Measurements from ENCODE around the gene CST5. TPM values are rescaled to one million over a fixed set of nuclear protein-coding genes. Genes with fewer than 3 reads are reported as not detected.
"Not testable (repeated sequence)": the region's sequence is repeated elsewhere in the genome, so short reads cannot be mapped to it uniquely, and the experiment has no call there.

The CST5 gene
- total RNA-seq, 2 experiments from 2014 or later = not detected

DNA sequence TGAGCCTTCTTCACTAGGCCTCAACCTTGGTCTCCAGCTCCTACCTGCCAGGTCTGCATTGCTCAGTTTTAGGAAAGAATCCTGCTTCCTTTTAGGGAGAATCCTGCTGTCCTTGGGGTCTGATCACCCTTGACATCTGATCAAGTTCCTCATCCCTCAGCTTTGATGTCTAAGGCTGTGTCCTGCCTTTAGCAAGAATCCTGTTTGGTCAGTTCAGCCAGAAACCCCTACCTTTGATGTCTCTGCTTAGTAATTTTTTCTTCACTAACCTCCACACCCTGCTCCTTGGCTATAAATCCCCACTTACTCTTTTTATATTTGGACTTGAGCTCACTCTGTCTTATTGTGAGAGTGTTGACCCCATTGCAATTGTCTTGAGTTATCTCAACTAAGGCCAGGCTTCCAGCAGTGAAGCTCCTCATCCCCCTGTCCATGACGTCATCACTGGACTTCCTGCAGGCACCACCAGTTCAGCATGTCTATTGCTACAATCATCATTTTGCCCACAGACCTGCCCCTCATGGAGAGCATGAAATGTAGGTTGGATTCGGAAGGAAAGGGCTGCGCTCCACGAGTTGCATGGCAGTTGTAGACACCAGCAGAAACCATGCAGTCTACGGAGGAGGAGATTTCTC lies 4.7 kb upstream of the CST5 start:
- no peak for DNase-seq
- intact Hi-C loops (cut with micrococcal nuclease) = no loop called here
- Mint-ChIP-seq H3K27ac (no peak overlapping the region), H3K4me1 (ENCODE audit: low read depth) (no peaks in the 10 kb centered on the region), H3K4me3 (no peak overlapping the region), H3K9me3 (no peaks in the 10 kb centered on the region), H3K36me3 (no peaks in the 10 kb centered on the region), H3K27me3 (no peaks in the 10 kb centered on the region)
- POLR2A ChIA-PET = no interaction called here
- CTCF ChIA-PET = no interaction called here

GRCh38 chr20:23881371-23881770 lies 1.8 kb upstream of the CST5 start:
- H3K4me3 Mint-ChIP-seq = no peak overlapping the region
- POLR2A ChIA-PET = no interaction called here
- CTCF ChIA-PET = no interaction called here
- no peaks in the 10 kb centered on the region for H3K9me3 Mint-ChIP-seq
- intact Hi-C loops (cut with micrococcal nuclease) = no loop called here
- DNase-seq = no peak
- no peaks in the 10 kb centered on the region for H3K27me3 Mint-ChIP-seq
- H3K36me3 Mint-ChIP-seq = no peaks in the 10 kb centered on the region
- H3K27ac Mint-ChIP-seq = no peak overlapping the region
- no peaks in the 10 kb centered on the region for H3K4me1 Mint-ChIP-seq (ENCODE audit: low read depth)

GRCh38 chr20:23880417-23880816 lies 869 bp upstream of the CST5 start:
- intact Hi-C loops (cut with micrococcal nuclease) = no loop called here
- ChIA-PET POLR2A (no interaction called here), CTCF (no interaction called here)
- H3K4me1 Mint-ChIP-seq (ENCODE audit: low read depth) = no peaks in the 10 kb centered on the region
- no peak overlapping the region for H3K4me3 Mint-ChIP-seq
- H3K9me3 Mint-ChIP-seq = no peaks in the 10 kb centered on the region
- H3K27ac Mint-ChIP-seq = no peak overlapping the region
- no peaks in the 10 kb centered on the region for H3K36me3 Mint-ChIP-seq
- DNase-seq = no peak
- no peaks in the 10 kb centered on the region for H3K27me3 Mint-ChIP-seq

DNA sequence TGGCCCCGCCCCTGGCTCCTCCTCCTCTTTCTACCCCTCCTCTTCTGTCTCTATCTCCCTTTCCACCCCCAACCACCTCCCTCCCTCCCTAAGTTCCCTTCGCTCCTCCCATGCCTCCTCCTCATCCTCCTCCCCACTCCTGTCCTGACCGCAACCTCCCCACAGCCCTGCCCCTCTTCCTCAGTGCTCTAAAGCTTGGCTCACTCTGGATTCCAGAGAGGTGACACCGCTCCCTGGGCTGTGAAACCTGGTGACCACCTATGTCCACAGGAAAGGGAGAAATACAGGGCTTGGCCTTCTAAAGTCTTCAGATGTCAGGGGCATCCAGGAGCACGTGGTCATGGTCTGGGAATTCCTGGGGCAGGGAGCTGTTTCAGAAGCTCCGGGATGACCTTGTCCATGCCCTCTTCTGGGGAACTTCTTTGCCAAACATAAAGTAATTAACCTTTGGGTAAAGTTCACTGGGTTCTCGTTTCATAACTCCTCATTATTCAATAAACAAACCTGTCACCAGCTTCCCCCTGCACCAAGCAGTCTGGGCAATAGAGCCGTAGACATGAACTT lies 345 bp upstream of the CST5 start:
- POLR2A ChIA-PET = no interaction called here
- Mint-ChIP-seq H3K4me3 (no peak overlapping the region), H3K27me3 (no peaks in the 10 kb centered on the region), H3K27ac (no peak overlapping the region), H3K9me3 (no peaks in the 10 kb centered on the region), H3K36me3 (no peaks in the 10 kb centered on the region), H3K4me1 (ENCODE audit: low read depth) (no peaks in the 10 kb centered on the region)
- DNase-seq = no peak
- intact Hi-C loops (cut with micrococcal nuclease) = no loop called here
- CTCF ChIA-PET = no interaction called here

- Mint-ChIP-seq H3K9me3 (no peaks in the 10 kb centered on the region), H3K27ac (no peak overlapping the region), H3K4me1 (ENCODE audit: low read depth) (no peaks in the 10 kb centered on the region), H3K4me3 (no peak overlapping the region), H3K36me3 (no peaks in the 10 kb centered on the region), H3K27me3 (no peaks in the 10 kb centered on the region)
- ChIA-PET POLR2A (no interaction called here), CTCF (no interaction called here)
- DNase-seq = no peak
- intact Hi-C loops (cut with micrococcal nuclease) = no loop called here
These were observed 761 bp downstream of the CST5 start for GRCh38 chr20:23878787-23879186.

DNA sequence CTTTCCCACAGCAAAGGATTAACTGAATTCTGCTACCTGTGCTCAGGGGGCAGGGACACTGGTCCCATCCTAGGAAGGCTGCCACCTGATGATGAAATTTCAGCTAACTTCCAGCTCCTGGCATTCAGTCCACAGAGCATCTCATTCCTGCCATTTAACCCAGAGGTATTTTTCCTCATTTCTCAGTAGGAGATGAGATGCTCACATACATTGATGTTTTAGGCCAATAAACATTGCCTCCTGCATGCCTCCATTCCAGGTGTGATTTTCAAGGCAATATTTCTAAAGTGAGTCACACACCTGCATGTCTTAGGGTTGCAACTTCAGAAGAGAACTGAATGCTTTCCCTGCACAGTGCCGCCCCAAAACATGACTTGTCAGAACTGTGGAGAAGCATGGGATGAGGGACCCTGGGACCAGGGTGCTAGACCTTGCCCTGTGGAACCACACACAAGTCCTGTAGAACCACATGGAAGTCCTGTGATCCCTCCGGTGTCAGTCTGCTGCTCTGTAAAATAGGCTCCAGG lies 1.5 kb downstream of the CST5 start:
- DNase-seq; CTCF ChIA-PET; H3K4me3 Mint-ChIP-seq; H3K9me3 Mint-ChIP-seq; H3K4me1 Mint-ChIP-seq (ENCODE audit: low read depth); intact Hi-C loops (cut with micrococcal nuclease); H3K27ac Mint-ChIP-seq; POLR2A ChIA-PET; H3K27me3 Mint-ChIP-seq; H3K36me3 Mint-ChIP-seq: not testable (repeated sequence)

DNA sequence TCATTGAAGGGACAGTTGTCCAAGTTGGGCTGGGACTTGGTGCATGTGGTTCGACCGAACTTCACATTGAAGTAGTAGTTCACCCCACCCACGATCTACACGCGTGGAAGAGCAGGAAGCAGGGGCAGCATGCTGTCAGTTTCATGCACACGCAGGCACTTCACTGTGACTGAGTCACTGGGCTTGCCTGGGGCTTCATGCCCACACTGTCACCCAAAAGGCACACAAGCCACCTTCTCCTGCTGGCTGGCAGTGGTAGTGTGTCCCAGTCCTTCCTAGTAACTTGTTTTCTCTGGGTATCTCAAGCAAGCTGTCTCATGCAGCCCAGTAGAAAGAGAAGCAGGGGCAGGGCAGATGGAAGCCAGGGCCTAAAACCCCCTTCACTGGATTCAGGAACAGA lies 2.0 kb downstream of the CST5 start:
- H3K36me3 Mint-ChIP-seq = no peaks in the 10 kb centered on the region
- DNase-seq = no peak
- intact Hi-C loops (cut with micrococcal nuclease) = no loop called here

GRCh38 chr20:23875606-23876237 lies 3.8 kb downstream of the CST5 start:
- intact Hi-C loops (cut with micrococcal nuclease) = no loop called here
- Mint-ChIP-seq H3K4me1 (ENCODE audit: low read depth) (no peaks in the 10 kb centered on the region), H3K4me3 (no peak overlapping the region), H3K27me3 (peaks cover 8% of the 10 kb centered on the region), H3K36me3 (no peaks in the 10 kb centered on the region), H3K27ac (no peak overlapping the region), H3K9me3 (no peaks in the 10 kb centered on the region)
- ChIA-PET CTCF (no interaction called here), POLR2A (no interaction called here)
- no peak for DNase-seq

More for the DNA sequence above, 2.0 kb downstream of the CST5 start:
- no peaks in the 10 kb centered on the region for H3K4me1 Mint-ChIP-seq (ENCODE audit: low read depth)
- no peak overlapping the region for H3K27ac Mint-ChIP-seq
- peaks cover 4% of the 10 kb centered on the region for H3K27me3 Mint-ChIP-seq
- no peak overlapping the region for H3K4me3 Mint-ChIP-seq
- ChIA-PET POLR2A (no interaction called here), CTCF (no interaction called here)
- no peaks in the 10 kb centered on the region for H3K9me3 Mint-ChIP-seq

GRCh38 chr20:23874747-23875146 lies 4.8 kb downstream of the CST5 start:
- ChIA-PET POLR2A (no interaction called here), CTCF (no interaction called here)
- no peaks in the 10 kb centered on the region for H3K4me1 Mint-ChIP-seq (ENCODE audit: low read depth)
- intact Hi-C loops (cut with micrococcal nuclease) = no loop called here
- peaks cover 17% of the 10 kb centered on the region for H3K27me3 Mint-ChIP-seq
- no peak overlapping the region for H3K4me3 Mint-ChIP-seq
- no peaks in the 10 kb centered on the region for H3K36me3 Mint-ChIP-seq
- H3K9me3 Mint-ChIP-seq = no peaks in the 10 kb centered on the region
- H3K27ac Mint-ChIP-seq = no peak overlapping the region
- DNase-seq = no peak

GRCh38 chr20:23873370-23874015 lies 6.1 kb downstream of the CST5 start:
- Mint-ChIP-seq H3K9me3 (no peaks in the 10 kb centered on the region), H3K4me3 (no peak overlapping the region), H3K36me3 (no peaks in the 10 kb centered on the region), H3K4me1 (ENCODE audit: low read depth) (no peaks in the 10 kb centered on the region), H3K27me3 (peaks cover 23% of the 10 kb centered on the region), H3K27ac (no peak overlapping the region)
- POLR2A ChIA-PET = no interaction called here
- no peak for DNase-seq
- intact Hi-C loops (cut with micrococcal nuclease) = no loop called here
- CTCF ChIA-PET = no interaction called here

DNA sequence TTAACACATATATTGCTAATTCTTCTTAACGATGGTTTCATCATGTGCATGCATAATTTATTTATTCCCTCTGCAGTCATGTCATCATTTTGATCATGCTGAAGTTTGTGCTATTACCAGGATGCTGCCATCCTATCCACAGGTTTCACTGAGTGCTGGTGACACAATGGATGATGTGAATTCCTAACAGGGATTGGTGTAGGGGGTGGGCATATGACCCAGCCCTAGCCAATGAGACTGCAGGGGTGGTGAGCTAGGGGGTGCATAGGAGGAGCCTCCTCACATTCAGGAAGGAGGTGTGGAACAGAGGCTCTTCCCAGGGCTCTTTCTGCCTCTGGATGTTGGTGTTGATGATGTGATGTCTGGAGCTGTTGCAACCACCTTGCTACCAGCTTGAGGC lies 7.5 kb downstream of the CST5 start:
- CTCF ChIA-PET = no interaction called here
- Mint-ChIP-seq H3K4me1 (ENCODE audit: low read depth) (no peaks in the 10 kb centered on the region), H3K4me3 (no peak overlapping the region), H3K9me3 (no peaks in the 10 kb centered on the region), H3K36me3 (no peaks in the 10 kb centered on the region), H3K27ac (no peak overlapping the region), H3K27me3 (peaks cover 26% of the 10 kb centered on the region)
- no peak for DNase-seq
- POLR2A ChIA-PET = no interaction called here
- intact Hi-C loops (cut with micrococcal nuclease) = no loop called here

DNA sequence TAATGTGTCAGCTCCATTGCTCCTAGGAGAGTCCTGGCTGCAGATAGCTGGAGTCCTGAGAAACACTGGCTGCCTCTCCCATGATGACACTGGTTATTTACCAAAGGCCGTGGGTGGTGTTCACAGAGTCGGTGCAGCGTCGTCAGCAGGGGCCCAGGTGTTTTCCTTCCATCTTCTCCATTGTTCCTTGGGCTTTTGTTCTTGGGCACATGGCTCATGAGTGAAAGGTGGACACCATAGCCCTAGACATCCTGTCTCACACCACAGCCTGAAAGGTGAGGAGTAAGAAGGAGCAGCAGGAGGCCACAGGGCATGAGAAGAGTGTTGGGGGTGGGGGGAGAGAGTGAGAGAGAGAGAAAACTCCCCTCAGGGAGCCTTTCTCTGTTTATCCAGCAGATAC lies 9.1 kb downstream of the CST5 start:
- DNase-seq = no peak
- H3K27me3 Mint-ChIP-seq = peaks cover 30% of the 10 kb centered on the region
- H3K27ac Mint-ChIP-seq = no peak overlapping the region
- ChIA-PET POLR2A (no interaction called here), CTCF (no interaction called here)
- no peaks in the 10 kb centered on the region for H3K4me1 Mint-ChIP-seq (ENCODE audit: low read depth)
- no peaks in the 10 kb centered on the region for H3K36me3 Mint-ChIP-seq
- intact Hi-C loops (cut with micrococcal nuclease) = no loop called here
- no peaks in the 10 kb centered on the region for H3K9me3 Mint-ChIP-seq
- no peak overlapping the region for H3K4me3 Mint-ChIP-seq

DNA sequence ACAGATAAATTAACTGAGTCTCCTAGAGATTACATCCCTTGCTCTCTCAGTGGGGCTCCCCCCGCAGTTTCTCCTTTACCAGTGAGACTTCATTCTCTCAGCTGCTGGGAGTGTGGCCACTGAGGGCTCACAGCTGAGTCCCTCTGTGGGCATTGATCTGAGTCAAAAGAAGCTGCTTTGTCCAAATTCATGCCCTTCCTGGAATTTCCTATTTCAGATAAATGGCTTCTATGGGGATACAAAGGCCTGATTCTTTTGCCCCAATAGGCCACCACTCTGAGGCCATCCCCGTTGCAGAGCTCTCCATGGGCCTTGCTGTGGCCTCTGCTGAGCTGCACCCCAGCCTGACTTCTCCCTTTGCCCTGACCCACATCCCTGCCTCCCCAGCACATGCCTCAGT lies 10.0 kb downstream of the CST5 start:
- DNase-seq = no peak
- Mint-ChIP-seq H3K27ac (no peak overlapping the region), H3K9me3 (no peaks in the 10 kb centered on the region), H3K4me3 (no peak overlapping the region), H3K27me3 (peaks cover 31% of the 10 kb centered on the region), H3K36me3 (no peaks in the 10 kb centered on the region), H3K4me1 (ENCODE audit: low read depth) (no peaks in the 10 kb centered on the region)
- CTCF ChIA-PET = no interaction called here
- POLR2A ChIA-PET = no interaction called here
- intact Hi-C loops (cut with micrococcal nuclease) = no loop called here
